ENCODE data around the gene TFAP2A.

The TFAP2A gene

DNA sequence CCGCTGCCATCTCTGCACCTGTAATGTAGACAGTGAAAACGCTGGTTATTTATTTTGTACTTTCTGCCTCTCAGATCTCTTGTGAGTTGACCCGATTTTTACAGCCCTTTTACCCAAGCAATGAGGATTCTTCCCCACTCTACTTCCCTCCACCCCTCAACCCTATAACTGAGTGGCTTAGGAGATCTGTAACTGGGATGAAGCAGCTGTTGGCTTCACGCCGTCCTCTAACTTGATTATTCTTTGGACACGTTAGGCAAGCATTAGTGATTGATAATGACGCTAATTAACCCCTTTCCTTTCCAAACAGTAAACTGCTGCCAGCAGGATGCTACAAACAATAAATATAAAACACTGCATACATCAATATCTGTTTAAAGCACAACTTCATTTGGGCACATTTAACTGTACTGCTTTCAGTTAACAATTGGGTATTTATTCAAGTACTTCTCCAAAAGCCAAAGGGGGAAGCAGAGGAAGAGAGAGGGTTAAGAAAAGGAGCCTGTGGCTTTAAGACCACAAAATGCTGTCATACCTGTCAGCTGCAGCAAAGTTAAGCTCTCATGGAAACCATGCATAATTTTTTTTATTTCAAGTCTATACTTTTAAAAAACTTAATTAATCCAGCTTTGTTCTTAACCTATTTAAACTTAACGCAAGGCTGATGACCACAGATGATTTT, 21.2 kb downstream of the TFAP2A start:
- TF ChIP-seq, protein P1, sequence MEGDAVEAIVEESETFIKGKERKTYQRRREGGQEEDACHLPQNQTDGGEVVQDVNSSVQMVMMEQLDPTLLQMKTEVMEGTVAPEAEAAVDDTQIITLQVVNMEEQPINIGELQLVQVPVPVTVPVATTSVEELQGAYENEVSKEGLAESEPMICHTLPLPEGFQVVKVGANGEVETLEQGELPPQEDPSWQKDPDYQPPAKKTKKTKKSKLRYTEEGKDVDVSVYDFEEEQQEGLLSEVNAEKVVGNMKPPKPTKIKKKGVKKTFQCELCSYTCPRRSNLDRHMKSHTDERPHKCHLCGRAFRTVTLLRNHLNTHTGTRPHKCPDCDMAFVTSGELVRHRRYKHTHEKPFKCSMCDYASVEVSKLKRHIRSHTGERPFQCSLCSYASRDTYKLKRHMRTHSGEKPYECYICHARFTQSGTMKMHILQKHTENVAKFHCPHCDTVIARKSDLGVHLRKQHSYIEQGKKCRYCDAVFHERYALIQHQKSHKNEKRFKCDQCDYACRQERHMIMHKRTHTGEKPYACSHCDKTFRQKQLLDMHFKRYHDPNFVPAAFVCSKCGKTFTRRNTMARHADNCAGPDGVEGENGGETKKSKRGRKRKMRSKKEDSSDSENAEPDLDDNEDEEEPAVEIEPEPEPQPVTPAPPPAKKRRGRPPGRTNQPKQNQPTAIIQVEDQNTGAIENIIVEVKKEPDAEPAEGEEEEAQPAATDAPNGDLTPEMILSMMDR (IDR thresholded peaks at IDR 0.05), result no peak

DNA sequence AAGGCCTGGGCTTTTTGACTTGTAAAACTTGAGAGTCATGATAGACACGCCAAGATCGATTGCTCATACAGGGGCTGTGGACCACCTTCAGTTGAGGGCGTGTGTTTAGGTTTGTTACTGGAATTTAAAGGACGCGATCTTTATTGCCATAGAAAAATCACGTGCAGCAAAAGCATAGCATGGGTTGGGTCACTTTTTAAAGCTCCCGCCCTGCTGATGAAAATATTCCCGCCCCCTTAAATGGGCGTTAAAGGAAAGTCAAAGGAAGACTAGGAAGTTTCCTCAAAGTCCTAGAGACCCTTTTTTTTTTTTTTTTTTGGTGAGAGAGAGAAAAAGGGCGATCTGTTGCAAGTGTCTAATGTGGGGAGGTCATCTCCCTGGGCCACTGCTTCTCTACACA, 23.1 kb downstream of the TFAP2A start:
- TF ChIP-seq, protein P1 (IDR thresholded peaks at IDR 0.05), result no peak

DNA sequence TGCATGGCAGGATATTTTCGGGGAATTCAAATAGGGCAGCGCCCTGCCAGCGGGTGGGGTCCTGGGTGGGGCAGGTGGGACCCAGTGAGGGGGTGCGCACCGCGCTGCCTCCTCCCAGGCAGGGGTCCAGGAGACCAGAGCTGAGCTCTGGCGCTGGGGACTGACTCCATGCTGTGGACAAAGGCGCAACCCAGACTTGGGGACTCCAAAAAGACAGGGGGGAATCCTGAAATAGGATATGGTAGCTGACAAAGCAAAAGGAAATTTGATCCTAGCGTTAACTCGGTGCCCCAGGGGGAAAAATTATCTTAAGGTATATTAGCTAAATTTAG, 23.6 kb downstream of the TFAP2A start:
- TF ChIP-seq, protein P1 (IDR thresholded peaks at IDR 0.05), result no peak

DNA sequence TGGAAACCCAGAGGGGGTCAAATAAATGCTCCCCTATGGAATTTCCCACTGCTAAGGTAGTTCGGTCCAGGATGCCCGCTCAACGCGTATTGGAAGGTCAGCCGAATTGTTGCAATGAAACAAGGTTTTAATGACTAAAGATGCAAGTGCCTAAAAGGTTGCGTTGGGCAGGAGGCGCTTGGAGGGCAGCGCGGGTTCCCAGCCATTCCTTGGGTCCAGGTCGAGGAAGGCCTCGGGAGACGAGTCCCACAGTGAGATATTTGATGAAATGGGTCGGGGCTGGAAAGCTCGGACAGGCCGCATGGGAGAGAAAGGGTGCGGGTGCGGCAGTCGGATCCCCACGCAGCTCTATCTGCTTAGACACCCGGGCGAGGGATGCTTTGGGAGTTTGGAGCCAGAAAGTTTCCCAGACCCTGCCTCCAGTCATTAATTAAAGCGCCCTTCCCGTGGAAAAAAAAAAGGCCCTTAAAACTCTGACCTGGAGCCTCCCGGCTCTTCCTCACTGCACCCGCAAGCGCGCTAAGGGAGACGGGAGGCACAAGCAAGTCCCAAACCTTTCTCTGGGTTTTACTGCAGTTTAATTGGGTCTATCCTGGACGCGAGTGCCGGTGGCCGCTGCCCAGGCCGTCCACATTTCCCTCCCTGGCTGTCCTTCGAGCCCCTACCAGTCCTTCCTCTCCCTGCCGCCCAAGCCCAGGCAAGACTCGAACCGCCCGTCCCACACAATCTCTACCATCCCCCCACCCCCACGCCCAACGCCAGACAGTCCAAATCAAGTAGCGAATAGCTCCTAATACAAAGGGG, 24.2 kb downstream of the TFAP2A start:
- TF ChIP-seq, protein P1 (IDR thresholded peaks at IDR 0.05), result no peak

DNA sequence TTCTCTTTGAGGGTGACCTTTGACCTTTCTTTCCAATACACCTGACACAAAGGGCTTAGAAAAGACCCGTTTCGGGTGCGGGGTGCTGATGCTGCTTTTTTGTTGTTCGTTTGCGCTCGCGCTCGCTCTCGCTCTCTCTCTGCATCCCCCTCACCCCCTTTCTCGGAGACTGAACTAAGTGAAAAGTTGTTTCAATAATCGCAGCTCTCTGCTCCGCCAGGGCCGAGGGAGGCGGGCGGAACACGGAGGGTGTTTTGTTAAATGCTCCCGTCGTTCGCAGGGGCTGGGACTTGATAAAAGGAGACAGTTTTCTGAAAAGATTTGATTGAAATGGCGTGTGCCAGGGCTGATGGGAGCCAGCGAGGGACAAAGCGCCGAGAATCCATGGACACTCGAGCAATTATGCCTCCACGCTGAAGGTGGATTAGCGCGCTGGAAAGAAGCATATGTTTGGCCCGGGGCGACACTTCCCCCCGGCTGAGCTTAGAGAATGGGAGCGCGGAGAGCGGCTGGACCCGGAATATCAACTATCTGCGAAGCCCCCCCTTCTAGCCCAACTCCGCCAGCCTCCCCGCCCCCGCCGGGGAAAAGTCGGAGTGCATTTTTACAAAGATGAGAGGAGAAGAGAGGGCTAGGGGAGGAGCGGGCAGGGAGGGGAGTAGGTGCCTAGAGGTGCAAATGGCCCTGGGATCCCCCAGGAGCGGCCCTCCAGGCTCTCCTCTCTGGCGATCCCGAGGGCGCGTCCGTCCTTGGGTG, 25.0 kb downstream of the TFAP2A start:
- TF ChIP-seq, protein P1 (IDR thresholded peaks at IDR 0.05), result no peak

DNA sequence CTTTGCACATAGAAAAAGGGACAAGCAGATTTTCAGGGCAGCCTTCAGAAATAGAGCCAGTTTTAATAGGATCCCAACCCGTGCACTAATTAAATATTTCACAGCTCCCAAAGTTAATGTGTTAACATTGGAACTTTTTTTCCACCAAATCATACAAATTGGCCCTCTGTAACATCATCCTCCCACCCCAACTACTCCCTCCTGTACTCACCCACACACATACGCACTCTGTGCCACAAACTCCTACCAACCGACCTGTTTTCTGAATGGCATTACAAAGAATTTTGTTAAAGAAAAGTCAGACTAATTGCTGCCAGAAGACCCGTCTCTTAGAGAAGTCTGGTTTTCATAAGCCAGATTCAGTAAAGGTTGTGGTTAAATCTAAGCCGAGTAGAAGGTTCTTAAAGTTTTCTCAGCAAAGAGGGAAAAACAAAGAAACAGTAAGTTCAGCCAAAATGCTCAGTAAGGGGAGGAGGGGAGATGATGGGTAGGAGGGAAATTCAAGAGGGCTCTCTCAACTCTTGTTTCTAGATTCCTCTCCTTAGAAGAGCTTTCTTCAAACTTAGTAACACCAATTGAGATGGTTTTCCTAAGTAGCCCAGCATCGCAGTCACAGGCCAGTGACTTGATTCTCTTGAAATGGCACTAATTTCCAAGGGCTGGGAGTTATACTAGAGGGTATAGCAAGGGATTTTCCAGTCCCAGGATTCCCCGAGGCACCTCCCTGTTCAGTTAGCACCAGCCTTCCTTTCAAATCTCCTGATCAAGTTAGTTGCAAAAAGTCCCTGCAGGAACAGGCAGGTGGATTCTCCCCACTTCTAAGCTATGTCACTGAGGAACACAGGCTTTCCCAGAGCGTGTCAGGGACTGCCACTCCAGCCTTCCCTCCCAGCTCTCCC, 27.9 kb downstream of the TFAP2A start:
- TF ChIP-seq, protein P1 (IDR thresholded peaks at IDR 0.05), result no peak

DNA sequence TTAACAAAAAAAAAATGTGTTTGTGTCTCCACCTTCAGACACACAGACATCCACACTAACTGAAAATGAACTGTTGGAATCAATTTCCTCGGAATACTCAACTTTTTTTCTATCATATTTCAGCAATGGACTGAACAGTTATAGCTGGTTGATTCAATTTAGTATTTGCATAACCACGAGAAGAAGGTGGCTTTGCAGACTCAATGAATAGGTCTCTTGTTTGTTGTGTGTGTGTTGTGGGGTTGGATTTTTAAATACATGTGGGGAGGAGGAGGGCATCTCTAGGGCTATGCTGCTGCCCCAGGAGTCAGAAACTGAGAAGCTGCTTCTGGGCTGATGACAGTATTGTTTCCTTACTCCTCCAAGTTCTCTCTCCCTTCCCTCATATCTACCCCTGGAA, 28.7 kb downstream of the TFAP2A start:
- TF ChIP-seq, protein P1 (IDR thresholded peaks at IDR 0.05), result no peak
